K562 (cell line): Measurements from ENCODE around the gene MAPKAPK2. TPM values are rescaled to one million over a fixed set of nuclear protein-coding genes. Genes with fewer than 3 reads are reported as not detected.
A peak's percentile ranks its signal among the peaks of the same experiment; 100 is the strongest.

Experiments
- BRCA1 ChIP-seq, 2 experiments: fragments of 450-650 bp in 1 of 2; sonication (generic) in 1 of 2; formaldehyde crosslinking in 1 of 2; IDR thresholded peaks; 2 replicates each; pipeline versions ENCODE4 v1.5.0 to v1.6.1; 2017 to 2020; ENCODE audit warnings: mild to moderate bottlenecking in 1 of 2, missing genetic modification reagents in 1 of 2
- CHCHD3 ChIP-seq: fragments of 250-450 bp; sonication (Bioruptor Pico); IDR thresholded peaks from 2 replicates; pipeline ENCODE4 v2.1.2; 2022; ENCODE audit warnings: mild to moderate bottlenecking
- DLX4 ChIP-seq: fragments of 250-450 bp; sonication (Bioruptor Pico); IDR thresholded peaks from 2 replicates; pipeline ENCODE4 v1.6.1; 2021; ENCODE audit warnings: mild to moderate bottlenecking
- GMEB1 ChIP-seq: fragments of 250-450 bp; sonication (Bioruptor Pico); IDR thresholded peaks from 2 replicates; pipeline ENCODE4 v1.4.0; 2020; ENCODE audit warnings: mild to moderate bottlenecking
- HMBOX1 ChIP-seq: sonication (generic); IDR thresholded peaks from 2 replicates; pipeline ENCODE4 v1.6.1; 2016
- HNRNPK ChIP-seq: fragments of 200-400 bp; formaldehyde crosslinking; IDR thresholded peaks from one replicate; pipeline ENCODE4 v1.6.1; 2018; ENCODE audit warnings: mild to moderate bottlenecking, low read depth, low read length; ENCODE audit not compliant: poor library complexity, severe bottlenecking
- KLF6 ChIP-seq: fragments of 250-450 bp; sonication (Bioruptor Pico); IDR thresholded peaks from 2 replicates; pipeline ENCODE4 v1.4.0; 2020; ENCODE audit warnings: mild to moderate bottlenecking, moderate library complexity, borderline replicate concordance
- MAZ ChIP-seq, 2 experiments: fragments of 450-650 bp in 1 of 2; sonication (generic) in 1 of 2; formaldehyde crosslinking; IDR thresholded peaks in 1 of 2; conservative IDR thresholded peaks in 1 of 2; 2 replicates each; pipeline versions ENCODE4 v1.4.0 to v1.5.0; 2020; ENCODE audit warnings: mild to moderate bottlenecking in 1 of 2, missing genetic modification reagents in 1 of 2
- MLLT1 ChIP-seq, 2 experiments: fragments of 450-650 bp; IDR thresholded peaks; 2 replicates each; pipeline ENCODE4 v1.6.1; 2016
- MTA2 ChIP-seq: fragments of 450-650 bp; IDR thresholded peaks from 2 replicates; pipeline ENCODE4 v1.6.1; 2016; ENCODE audit warnings: low read depth
- MYBL2 ChIP-seq, 2 experiments: fragments of 450-650 bp in 1 of 2; sonication (generic) in 1 of 2; formaldehyde crosslinking in 1 of 2; IDR thresholded peaks; 2 replicates each; pipeline versions ENCODE4 v1.6.1 to v1.8.1; 2017 to 2022; ENCODE audit warnings: borderline replicate concordance in 1 of 2, inconsistent platforms in 1 of 2, low read depth in 1 of 2, mild to moderate bottlenecking in 1 of 2, missing genetic modification reagents in 1 of 2, moderate library complexity in 1 of 2
- NFATC3 ChIP-seq: fragments of 450-650 bp; IDR thresholded peaks from 2 replicates; pipeline ENCODE4 v1.6.1; 2017; ENCODE audit warnings: mild to moderate bottlenecking
- PHF20 ChIP-seq: fragments of 450-650 bp; IDR thresholded peaks from 2 replicates; pipeline ENCODE4 v1.6.1; 2018; ENCODE audit not compliant: partially characterized antibody
- POLR2G ChIP-seq: fragments of 200-400 bp; formaldehyde crosslinking; IDR thresholded peaks from 2 replicates; pipeline ENCODE4 v1.6.1; 2017; ENCODE audit warnings: low read depth, mild to moderate bottlenecking, antibody characterized with exemption, low read length, moderate library complexity
- RBFOX2 ChIP-seq: fragments of 200-400 bp; formaldehyde crosslinking; IDR thresholded peaks from 2 replicates; pipeline ENCODE4 v1.6.1; 2017; ENCODE audit warnings: low read depth, mild to moderate bottlenecking, low read length, moderate library complexity
- RBM15 ChIP-seq: fragments of 200-400 bp; formaldehyde crosslinking; IDR thresholded peaks from 2 replicates; pipeline ENCODE4 v1.6.1; 2018; ENCODE audit warnings: mild to moderate bottlenecking, low read length, moderate library complexity; ENCODE audit not compliant: insufficient read depth
- SMARCE1 ChIP-seq: fragments of 450-650 bp; IDR thresholded peaks from 2 replicates; pipeline ENCODE4 v1.7.1; 2016; ENCODE audit warnings: mild to moderate bottlenecking
- SNRNP70 ChIP-seq: fragments of 200-400 bp; formaldehyde crosslinking; optimal IDR thresholded peaks from 2 replicates; pipeline ENCODE3; 2017; ENCODE audit warnings: low read depth, low read length
- SUPT5H ChIP-seq: fragments of 450-650 bp; IDR thresholded peaks from 2 replicates; pipeline ENCODE4 v1.6.1; 2016
- TAL1 ChIP-seq: fragments of 450-650 bp; IDR thresholded peaks from 2 replicates; pipeline ENCODE4 v1.6.1; 2016; ENCODE audit warnings: mild to moderate bottlenecking
- ZBTB1 ChIP-seq: sonication (generic); formaldehyde crosslinking; IDR thresholded peaks from 2 replicates; pipeline ENCODE4 v1.8.1; 2023; ENCODE audit warnings: missing genetic modification reagents, low read depth, mild to moderate bottlenecking, borderline replicate concordance
- ZC3H11A ChIP-seq: IDR thresholded peaks from 2 replicates; pipeline ENCODE4 v1.6.1; 2012; ENCODE audit warnings: low read depth, low read length, improper control_type of control experiment
- ZFPM2 ChIP-seq: fragments of 250-450 bp; sonication (Bioruptor Pico); IDR thresholded peaks from 2 replicates; pipeline ENCODE4 v1.5.1; 2022; ENCODE audit warnings: mild to moderate bottlenecking
- ZNF165 ChIP-seq: fragments of 250-450 bp; sonication (Bioruptor Pico); IDR thresholded peaks from 2 replicates; pipeline ENCODE4 v1.4.0; 2020; ENCODE audit warnings: borderline replicate concordance
- ZNF212 ChIP-seq: fragments of 450-650 bp; formaldehyde crosslinking; IDR thresholded peaks from 2 replicates; pipeline ENCODE4 v1.4.0; 2020; ENCODE audit warnings: mild to moderate bottlenecking
- polyA plus RNA-seq, 8 experiments: library from polyadenylated mRNA; depleted of rRNA in 4 of 8; stranded (reverse) in 5 of 8; unstranded in 3 of 8; fragments of >200 nt; fragmentation: Nextera tagmentation in 2 of 8; fragmentation: Illumina TruSeq in 1 of 8; extraction: Ambion mirVana in 2 of 8; extraction: Trizol in 1 of 8; gene quantifications; 2 replicates each; pipeline versions ENCODE4 v1.2.1 to v1.2.3, GENCODE V29; 2011 to 2014; ENCODE audit warnings: inconsistent platforms in 1 of 8, missing spikeins in 1 of 8
- total RNA-seq, 7 experiments: library from RNA; depleted of rRNA in 6 of 7; stranded (reverse); fragments of >200 nt in 6 of 7; fragmentation: Illumina TruSeq in 2 of 7; extraction: Trizol in 2 of 7; gene quantifications; 2 replicates each; pipeline versions ENCODE4 v1.2.1 to v1.2.3, GENCODE V29; 2011 to 2021; ENCODE audit warnings: low replicate concordance in 1 of 7
- TF ChIP-seq, protein P1 (sequence below): sonication (generic); formaldehyde crosslinking; IDR thresholded peaks from 2 replicates; pipeline ENCODE4 v1.8.0; 2022; ENCODE audit warnings: mild to moderate bottlenecking, missing genetic modification reagents

Gene MAPKAPK2
- total and polyA plus RNA-seq, 9 of the 15 experiments (the other 6 are each of a cell fraction or from before 2014, with no cell fraction given): 0.63 to 94.2 (median 52.1) TPM

- no peak for TF ChIP-seq GMEB1
- no peak for TF ChIP-seq TAL1
- no peak for TF ChIP-seq MAZ (CRISPR knock-in tag; conservative IDR thresholded peaks at IDR 0.05 in 1 of 2, IDR thresholded peaks at IDR 0.05 in 1 of 2)
- no peak for TF ChIP-seq ZBTB1 (CRISPR knock-in tag)
- no peak for TF ChIP-seq SNRNP70
- no peak for TF ChIP-seq RBFOX2
- TF ChIP-seq, protein P1, sequence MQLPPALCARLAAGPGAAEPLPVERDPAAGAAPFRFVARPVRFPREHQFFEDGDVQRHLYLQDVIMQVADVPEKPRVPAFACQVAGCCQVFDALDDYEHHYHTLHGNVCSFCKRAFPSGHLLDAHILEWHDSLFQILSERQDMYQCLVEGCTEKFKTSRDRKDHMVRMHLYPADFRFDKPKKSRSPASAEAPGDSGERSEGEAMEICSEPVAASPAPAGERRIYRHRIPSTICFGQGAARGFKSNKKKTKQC (CRISPR knock-in tag): no peak
- no peak for TF ChIP-seq PHF20
- no peak for TF ChIP-seq CHCHD3
- TF ChIP-seq NFATC3: 0 out of 2 replicates have a peak, but pooled peaks have one; percentile 35
- TF ChIP-seq RBM15: no peak
- no peak for TF ChIP-seq HMBOX1
- TF ChIP-seq ZC3H11A: no peak
- TF ChIP-seq SUPT5H: no peak
- no peak for TF ChIP-seq KLF6 (CRISPR knock-in tag)
- TF ChIP-seq MLLT1 (IDR thresholded peaks at IDR 0.05): 0 out of 4 replicates have a peak, but pooled peaks of 1 of the 2 experiments have one; percentile 28
- peak; percentile 43; the same call in 1 of the 2 replicates for TF ChIP-seq MTA2
- no peak for TF ChIP-seq SMARCE1
- no peak for TF ChIP-seq ZFPM2 (CRISPR knock-in tag)
- TF ChIP-seq BRCA1 (IDR thresholded peaks at IDR 0.05): no peak
- no peak for TF ChIP-seq BRCA1 (CRISPR knock-in tag; IDR thresholded peaks at IDR 0.05)
- TF ChIP-seq ZNF212 (CRISPR knock-in tag): no peak
- no peak for TF ChIP-seq DLX4
- TF ChIP-seq MYBL2 (IDR thresholded peaks at IDR 0.05; ENCODE audit: low read depth): 0 out of 2 replicates have a peak, but pooled peaks have one; percentile 11
- TF ChIP-seq MYBL2 (CRISPR knock-in tag; IDR thresholded peaks at IDR 0.05; ENCODE audit: borderline replicate concordance): no peak
- TF ChIP-seq POLR2G: no peak
- no peak for TF ChIP-seq ZNF165
- no peak for TF ChIP-seq HNRNPK
Observed at GRCh38 chr1:206752481-206752880, 67.8 kb downstream of the MAPKAPK2 start (continued).
